HG03066 (cell line): Measurements from ENCODE around the gene G2E3.
"Not testable (repeated sequence)": the region's sequence is repeated elsewhere in the genome, so short reads cannot be mapped to it uniquely, and the experiment has no call there.

Experiments used
- ATAC-seq: cut with Tn5 transposase; IDR thresholded peaks from one replicate; pipeline ENCODE4 v1.9.1; 2021; ENCODE audit warnings: low read depth; ENCODE audit not compliant: unreplicated experiment

G2E3 gene

GRCh38 chr14:30558675-30559555 lies at the start of gene G2E3:
G2E3 (plus strand) TSS chr14:30559158; CDS start chr14:30581080, 21,922 bp downstream.
- peak; percentile 97 for ATAC-seq

GRCh38 chr14:30517737-30518136 lies 41.2 kb upstream of the G2E3 start:
- ATAC-seq, result no peak

GRCh38 chr14:30518867-30519560 lies 39.9 kb upstream of the G2E3 start:
- ATAC-seq, result no peak

GRCh38 chr14:30519961-30520360 lies 39.0 kb upstream of the G2E3 start:
- ATAC-seq, result no peak

GRCh38 chr14:30520536-30520935 lies 38.4 kb upstream of the G2E3 start:
- no peak for ATAC-seq

- peak; percentile 66 for ATAC-seq
These were observed 36.8 kb upstream of the G2E3 start for GRCh38 chr14:30521899-30522736.

- no peak for ATAC-seq
These were observed 33.1 kb upstream of the G2E3 start for GRCh38 chr14:30525833-30526232.

GRCh38 chr14:30527196-30527595 lies 31.8 kb upstream of the G2E3 start:
- no peak for ATAC-seq

- no peak for ATAC-seq
These were observed 30.8 kb upstream of the G2E3 start for GRCh38 chr14:30528119-30528518.

GRCh38 chr14:30528778-30529642 lies 29.9 kb upstream of the G2E3 start:
- no peak for ATAC-seq

- ATAC-seq, result no peak
These were observed 26.7 kb upstream of the G2E3 start for GRCh38 chr14:30532264-30532663.

GRCh38 chr14:30533126-30533525 lies 25.8 kb upstream of the G2E3 start:
- no peak for ATAC-seq

- no peak for ATAC-seq
These were observed 17.6 kb upstream of the G2E3 start for GRCh38 chr14:30541318-30541717.

- not testable (repeated sequence) for ATAC-seq
These were observed 12.2 kb upstream of the G2E3 start for GRCh38 chr14:30546735-30547134.

GRCh38 chr14:30547388-30548048 lies 11.4 kb upstream of the G2E3 start:
- no peak for ATAC-seq

GRCh38 chr14:30550335-30550734 lies 8.6 kb upstream of the G2E3 start:
- no peak for ATAC-seq

- ATAC-seq, result no peak
These were observed 7.5 kb upstream of the G2E3 start for GRCh38 chr14:30551460-30551859.

GRCh38 chr14:30553311-30553989 lies 5.5 kb upstream of the G2E3 start:
- no peak for ATAC-seq

- ATAC-seq, result no peak
These were observed 640 bp upstream of the G2E3 start for GRCh38 chr14:30558362-30558674.
